ENCODE results near the gene ABCC6.

- no peak for TF ChIP-seq SIN3A (IDR thresholded peaks at IDR 0.05; ENCODE audit: borderline replicate concordance, insufficient read depth, low read depth, low read length)
- TF ChIP-seq, protein P1, sequence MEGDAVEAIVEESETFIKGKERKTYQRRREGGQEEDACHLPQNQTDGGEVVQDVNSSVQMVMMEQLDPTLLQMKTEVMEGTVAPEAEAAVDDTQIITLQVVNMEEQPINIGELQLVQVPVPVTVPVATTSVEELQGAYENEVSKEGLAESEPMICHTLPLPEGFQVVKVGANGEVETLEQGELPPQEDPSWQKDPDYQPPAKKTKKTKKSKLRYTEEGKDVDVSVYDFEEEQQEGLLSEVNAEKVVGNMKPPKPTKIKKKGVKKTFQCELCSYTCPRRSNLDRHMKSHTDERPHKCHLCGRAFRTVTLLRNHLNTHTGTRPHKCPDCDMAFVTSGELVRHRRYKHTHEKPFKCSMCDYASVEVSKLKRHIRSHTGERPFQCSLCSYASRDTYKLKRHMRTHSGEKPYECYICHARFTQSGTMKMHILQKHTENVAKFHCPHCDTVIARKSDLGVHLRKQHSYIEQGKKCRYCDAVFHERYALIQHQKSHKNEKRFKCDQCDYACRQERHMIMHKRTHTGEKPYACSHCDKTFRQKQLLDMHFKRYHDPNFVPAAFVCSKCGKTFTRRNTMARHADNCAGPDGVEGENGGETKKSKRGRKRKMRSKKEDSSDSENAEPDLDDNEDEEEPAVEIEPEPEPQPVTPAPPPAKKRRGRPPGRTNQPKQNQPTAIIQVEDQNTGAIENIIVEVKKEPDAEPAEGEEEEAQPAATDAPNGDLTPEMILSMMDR (IDR thresholded peaks at IDR 0.05): no peak
- TF ChIP-seq POLR2AphosphoS5 (IDR thresholded peaks at IDR 0.05; ENCODE audit: low read depth, low read length): no peak
- no peak for TF ChIP-seq TCF7L2 (IDR thresholded peaks at IDR 0.05; ENCODE audit: low read depth, low read length)
Measured at GRCh38 chr16:16099320-16099719, 124.0 kb downstream of the ABCC6 start.
